ENCODE data around the gene DERA.
"Not testable (repeated sequence)": the region's sequence is repeated elsewhere in the genome, so short reads cannot be mapped to it uniquely, and the experiment has no call there.

Gene DERA

DNA sequence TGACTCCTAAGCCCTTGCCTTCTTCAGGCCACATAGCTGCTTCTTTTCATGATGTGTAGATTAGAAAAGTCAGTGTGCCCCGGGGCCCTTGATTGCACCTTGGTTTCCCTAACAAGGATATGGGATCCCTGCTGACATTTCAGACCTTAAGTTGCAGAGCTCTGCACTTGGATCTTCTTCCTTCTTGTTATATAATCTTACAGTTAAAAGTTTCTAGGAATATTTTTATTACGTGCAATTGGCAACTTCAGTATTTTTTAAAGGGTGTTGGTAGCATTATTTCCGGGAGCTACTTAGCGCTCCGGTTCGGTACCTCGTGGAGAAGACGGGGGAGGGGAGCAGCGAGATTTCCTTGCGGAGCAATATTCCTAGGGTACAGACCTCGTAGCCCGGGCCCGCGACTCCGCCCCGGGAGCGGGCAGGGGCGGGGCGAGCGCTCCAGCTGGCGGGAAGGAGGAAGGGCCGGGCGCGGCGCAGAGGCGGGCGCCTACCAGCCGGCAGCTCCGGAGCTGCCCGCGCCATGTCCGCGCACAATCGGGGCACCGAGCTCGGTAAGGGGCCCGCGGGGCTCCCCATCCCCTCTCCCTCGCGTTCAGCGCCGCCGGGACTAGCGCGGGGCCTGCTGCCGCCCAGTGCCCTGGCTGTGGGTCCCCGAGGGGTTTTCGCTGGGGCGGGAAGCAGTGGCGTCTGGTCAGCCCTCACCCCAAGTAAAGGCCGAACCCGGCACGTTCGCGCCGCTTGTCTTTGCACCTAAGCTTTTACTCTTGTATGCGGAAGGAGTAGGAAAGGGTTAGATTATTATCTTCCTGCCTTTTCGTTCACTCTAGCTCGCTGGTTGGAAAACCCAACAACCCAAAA, at the start of gene DERA:
DERA (plus strand) TSS at position 469 of the 858 bp plus-strand sequence; CDS start at position 521, 52 bp downstream.
- DNase-seq (ENCODE audit: low read depth): peak; percentile 44

DNA sequence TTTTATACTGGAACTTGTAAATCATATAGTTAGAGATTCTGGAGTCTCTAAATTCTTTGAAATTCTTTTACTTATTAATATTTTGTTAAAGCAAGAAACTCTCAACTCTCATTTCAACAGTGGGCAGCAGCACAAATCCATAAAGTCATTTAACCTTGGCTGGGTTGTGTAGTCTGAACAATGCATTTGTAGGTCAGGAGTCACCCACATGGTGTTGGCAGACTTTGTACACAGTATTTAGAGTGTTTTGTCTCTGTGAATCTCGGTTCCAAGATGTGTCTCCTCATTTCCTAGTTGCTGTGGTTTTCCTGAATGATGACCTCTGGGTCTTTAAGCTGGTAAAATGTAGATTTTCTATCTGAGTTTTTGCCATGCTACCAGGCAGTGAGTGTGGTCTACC, 49.7 kb upstream of the DERA start:
- DNase-seq (ENCODE audit: low read depth): no peak

DNA sequence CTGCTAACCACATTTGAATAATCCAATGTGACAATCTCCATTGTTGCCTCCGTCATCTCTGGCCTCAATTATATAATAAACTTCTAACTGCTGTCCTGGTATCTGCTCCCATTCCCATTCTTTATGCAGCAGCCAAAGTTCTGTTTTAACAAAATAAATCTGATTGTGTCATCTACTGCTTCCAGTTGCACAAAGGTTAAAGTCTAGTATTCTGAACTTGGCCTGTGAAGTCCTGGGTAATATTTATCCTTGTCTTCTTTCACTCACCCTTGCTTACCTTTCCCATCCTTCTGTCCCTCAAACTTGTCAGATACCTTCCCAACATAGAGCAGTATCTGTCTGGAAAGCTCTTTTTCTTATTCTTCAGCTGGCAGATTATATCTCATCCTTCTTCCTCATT, 48.3 kb upstream of the DERA start:
- DNase-seq (ENCODE audit: low read depth): no peak

DNA sequence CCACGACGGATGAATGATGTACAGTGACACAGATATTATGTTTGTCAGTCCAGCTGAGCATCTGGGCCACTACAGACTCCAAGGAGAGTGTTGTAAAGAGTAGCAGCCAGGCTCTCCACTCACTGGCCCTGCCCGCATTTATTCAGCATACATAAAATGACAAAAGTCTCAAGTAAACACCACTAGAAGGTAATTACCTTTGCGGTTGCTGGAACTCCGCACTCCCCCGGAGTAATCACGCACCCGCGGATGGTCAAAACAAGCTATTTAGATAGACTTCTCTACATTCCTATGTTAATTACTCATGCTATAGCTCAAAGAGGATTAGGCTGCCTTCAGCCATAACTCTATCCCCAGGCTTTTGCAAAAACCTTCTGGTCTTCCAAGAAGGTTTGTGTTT, 47.8 kb upstream of the DERA start:
- no peak for DNase-seq (ENCODE audit: low read depth)

DNA sequence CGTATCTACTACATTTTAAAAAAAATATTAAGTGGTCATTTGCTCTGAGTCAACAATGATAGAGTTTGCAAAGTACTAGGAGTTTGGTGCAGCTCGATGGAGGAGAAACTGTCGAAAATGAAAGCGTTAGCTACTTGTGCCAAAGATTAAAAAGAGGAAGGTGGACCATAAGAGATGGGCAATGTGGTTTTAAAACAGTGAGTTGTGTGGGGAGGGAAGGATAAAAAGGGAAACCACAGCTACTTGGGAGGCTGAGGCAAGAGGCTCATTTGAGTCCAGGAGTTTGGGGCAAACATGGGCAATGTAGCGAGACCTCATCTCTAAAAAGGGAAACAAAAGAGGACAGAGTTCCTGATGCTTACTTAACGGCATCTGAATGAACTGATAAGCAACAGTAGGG, 47.1 kb upstream of the DERA start:
- DNase-seq (ENCODE audit: low read depth): no peak

DNA sequence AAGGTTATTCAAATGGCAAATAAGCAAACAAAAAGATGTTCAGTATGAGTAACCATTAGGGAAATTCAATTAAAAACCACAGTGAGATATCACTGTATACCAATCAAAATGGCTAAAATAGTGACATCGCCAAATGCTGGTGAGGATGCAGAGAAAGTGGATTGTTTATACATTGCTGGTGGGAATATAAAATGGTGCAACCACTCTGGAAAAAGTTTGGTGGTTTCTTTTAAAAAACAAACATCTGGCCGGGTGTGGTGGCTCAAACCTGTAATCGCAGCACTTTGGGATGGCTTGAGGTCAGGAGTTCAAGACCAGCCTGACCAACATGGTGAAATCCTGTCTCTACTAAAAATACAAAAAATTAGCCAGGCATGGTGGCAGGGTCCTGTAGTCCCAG, 42.9 kb upstream of the DERA start:
- no peak for DNase-seq (ENCODE audit: low read depth)

DNA sequence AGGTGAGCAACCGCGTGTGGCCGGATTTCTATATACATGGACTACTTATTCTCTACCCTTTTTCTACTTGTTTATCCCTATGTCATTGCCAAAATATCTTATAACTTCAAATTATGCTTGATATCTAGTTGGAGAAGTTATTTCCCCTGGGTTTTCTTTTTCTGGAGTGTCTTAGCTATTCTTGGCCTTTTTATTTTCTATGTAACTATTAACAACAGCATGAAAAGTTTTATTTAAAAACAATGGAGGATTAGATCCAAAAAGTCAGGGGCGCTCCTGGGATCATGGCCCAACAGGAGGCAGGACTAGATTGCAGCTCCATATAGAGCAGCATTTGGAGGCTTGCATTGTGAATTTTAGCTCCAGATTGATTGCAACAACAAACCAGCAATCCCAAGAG, 37.6 kb upstream of the DERA start:
- no peak for DNase-seq (ENCODE audit: low read depth)

DNA sequence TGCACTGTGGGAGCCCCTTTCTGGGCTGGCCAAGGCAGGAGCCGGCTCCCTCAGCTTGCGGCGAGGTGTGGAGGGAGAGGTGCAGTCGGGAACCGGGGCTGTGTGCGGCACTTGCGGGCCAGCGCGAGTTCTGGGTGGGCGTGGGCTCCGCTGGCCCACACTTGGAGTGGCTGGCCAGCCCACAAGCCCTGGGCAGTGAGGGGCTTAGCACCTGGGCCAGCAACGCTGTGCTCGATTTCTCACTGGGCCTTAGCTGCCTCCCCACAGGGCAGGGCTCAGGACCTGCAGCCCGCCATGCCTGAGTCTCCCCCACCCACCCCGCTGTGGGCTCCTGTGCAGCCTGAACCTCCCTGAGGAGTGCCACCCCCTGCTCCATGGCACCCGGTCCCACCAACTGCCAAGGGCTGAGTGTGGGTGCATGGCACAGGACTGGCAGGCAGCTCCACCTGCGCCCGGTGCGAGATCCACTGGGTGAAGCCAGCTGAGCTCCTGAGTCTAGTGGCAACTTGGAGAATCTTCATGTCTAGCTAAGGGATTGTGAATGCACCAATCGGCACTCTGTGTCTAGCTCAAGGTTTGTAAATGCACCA, 36.5 kb upstream of the DERA start:
- DNase-seq (ENCODE audit: low read depth): not testable (repeated sequence)

DNA sequence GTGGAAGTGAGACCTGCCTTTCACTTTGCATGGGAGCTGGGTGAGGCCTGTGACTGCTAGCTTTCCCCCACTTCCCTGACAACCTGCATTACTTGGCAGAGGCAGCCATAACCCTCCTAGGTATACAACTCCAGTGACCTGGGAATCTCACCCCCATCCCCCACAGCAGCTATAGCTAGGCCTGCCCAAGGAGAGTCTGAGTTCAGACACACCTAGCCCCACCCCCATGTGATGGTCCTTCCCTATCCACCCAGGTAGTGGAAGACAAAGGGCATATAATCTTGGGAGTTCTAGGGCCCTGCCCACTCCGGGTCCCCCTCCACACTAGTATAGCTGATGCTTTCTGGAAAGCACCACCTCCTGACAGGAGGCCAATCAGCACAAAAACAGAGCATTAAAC, 35.3 kb upstream of the DERA start:
- DNase-seq (ENCODE audit: low read depth): no peak

DNA sequence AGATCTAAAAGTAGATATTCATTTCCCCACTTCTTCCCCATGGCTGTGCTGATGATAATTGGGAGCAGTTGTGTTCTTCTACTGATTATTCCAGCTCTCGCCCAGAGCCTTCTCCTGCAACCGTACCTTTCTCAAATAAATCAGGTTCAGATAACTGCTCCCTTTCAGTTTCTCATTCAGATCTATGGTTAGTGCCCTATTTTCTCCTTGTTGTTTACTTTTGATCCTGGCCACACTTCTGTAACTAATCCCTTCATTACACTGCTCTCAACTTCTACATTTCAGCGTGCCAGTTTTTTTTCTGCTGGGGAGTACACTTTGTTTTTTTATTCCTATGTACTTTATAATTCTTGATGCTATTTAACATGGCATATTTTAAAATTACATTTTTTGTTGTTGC, 31.7 kb upstream of the DERA start:
- DNase-seq (ENCODE audit: low read depth): no peak

DNA sequence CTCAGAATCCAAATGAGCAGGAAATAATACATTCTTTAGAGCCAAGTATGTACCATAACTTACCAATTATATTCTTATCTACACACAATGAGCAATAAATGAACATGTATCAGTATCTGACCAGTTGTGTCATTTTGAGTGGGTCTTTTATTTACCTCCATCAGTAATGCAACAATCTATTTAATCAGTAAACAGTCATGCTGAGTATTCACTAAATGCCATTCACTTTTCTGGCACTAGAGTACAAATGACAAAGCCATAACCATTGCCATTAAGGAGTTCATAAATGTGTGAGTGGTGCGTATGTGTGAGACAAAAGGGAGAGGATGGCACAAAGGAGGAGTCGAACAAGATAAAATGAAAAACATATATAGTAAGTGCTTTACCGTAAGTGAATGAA, 30.4 kb upstream of the DERA start:
- no peak for DNase-seq (ENCODE audit: low read depth)

DNA sequence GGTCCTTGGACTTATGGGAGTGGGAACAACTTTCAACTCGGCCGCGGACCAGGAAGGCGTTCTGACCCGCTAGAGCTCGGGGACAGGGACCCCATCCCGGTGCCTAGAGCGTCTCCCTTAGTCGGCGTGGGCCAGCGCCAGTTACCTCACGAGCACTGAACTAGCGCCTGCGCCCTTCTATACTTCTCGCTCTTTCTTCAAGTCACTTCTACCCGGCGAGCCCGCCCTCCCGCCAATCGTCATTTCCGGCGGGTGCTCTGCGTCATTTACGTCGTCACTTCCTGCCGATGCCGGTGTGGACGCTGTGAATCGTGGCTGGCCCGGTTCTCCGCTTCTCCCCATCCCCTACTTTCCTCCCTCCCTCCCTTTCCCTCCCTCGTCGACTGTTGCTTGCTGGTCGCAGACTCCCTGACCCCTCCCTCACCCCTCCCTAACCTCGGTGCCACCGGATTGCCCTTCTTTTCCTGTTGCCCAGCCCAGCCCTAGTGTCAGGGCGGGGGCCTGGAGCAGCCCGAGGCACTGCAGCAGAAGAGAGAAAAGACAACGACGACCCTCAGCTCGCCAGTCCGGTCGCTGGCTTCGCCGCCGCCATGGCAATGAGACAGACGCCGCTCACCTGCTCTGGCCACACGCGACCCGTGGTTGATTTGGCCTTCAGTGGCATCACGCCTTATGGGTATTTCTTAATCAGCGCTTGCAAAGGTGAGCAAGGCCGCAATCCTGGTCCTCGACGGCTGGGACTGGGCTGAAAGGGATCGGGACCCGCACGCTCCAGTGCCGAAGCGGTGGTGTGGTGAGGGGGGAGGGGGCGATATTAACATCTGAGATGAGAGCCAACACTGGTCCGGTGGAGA, 28.8 kb upstream of the DERA start, which contains the start of gene STRAP:
STRAP (plus strand) TSS at position 270 of the 854 bp plus-strand sequence; CDS start at position 591, 321 bp downstream.
- peak; percentile 92 for DNase-seq (ENCODE audit: low read depth)

DNA sequence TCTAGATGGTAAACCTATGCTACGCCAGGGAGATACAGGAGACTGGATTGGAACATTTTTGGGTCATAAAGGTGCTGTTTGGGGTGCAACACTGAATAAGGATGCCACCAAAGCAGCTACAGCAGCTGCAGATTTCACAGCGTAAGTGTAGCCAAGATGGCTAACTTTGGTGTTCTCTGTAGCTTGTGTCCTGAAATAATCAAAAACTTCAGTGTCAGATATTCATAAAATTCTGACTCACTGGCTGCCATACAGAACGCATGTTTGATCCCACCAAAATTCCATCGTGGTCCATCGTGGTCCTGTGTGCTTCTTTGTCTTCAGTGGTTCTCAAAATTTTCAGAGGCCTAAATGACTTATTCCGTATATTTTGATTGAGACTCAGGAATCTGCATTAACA, 27.6 kb upstream of the DERA start:
- DNase-seq (ENCODE audit: low read depth): no peak

DNA sequence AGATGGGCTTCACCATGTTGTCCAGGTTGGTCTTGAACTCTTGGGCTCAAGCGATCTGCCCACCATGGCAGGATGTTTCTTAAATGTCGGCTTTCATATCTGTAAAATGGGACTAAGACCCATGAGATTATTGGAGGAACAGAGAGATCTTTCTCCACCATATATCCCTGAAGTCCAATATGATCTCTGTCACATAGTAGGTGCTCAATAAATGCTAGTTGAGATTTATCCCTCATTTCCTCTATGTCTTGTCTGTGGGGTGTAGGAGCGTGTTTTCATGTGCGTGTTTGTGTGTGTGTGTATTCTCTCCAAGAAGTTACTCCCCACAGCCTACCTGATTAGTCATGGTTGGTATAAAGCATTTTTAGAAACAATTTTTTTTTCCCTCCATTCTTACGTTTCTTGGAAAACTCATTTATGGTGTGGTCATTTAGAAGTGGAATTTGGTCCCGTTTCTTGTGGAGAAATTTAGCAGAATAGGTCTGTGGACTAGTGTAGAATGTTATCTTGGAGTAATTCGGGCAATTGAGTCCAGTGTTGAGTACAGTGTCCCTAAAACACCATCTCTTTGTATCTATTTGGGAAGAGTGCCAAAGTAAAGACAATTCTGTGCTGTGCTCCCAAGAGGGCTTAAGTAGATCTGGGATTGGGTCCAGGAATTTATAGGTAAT, 24.6 kb upstream of the DERA start:
- no peak for DNase-seq (ENCODE audit: low read depth)

DNA sequence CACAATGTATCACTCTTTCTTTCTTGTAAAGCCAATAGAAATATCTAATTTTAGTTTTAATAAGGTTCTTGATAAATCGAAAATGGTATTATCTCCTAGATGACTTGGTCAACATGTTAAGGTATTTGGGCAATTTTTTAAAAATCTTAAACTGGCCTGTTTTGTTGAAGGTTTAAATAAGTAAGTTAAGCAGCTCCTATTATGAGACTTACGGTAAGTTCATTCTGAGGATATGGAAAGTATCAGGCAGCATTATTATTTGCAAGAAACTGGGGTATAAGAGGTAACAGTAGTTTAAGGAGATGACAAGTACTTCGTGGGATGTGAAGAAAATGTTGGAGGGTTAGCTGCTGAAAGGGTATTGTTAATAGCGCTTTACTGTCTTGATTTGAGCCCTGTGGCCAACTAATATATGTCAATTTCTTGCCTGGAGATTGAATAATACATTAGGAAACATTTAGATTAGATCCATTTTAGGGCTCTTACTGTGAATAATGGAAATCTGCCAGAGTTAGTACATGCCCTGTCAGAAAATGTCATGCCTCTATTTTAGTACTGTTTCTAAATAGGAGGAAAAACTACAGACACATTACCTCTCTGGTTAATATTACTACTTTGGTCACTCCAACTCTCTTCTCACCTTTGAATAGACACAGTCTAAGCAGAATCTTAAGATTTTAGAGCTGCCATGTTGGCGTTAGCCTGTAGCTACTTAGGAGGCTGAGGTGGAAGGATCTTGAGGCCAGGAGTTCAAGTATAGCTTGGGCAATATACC, 23.9 kb upstream of the DERA start:
- no peak for DNase-seq (ENCODE audit: low read depth)

DNA sequence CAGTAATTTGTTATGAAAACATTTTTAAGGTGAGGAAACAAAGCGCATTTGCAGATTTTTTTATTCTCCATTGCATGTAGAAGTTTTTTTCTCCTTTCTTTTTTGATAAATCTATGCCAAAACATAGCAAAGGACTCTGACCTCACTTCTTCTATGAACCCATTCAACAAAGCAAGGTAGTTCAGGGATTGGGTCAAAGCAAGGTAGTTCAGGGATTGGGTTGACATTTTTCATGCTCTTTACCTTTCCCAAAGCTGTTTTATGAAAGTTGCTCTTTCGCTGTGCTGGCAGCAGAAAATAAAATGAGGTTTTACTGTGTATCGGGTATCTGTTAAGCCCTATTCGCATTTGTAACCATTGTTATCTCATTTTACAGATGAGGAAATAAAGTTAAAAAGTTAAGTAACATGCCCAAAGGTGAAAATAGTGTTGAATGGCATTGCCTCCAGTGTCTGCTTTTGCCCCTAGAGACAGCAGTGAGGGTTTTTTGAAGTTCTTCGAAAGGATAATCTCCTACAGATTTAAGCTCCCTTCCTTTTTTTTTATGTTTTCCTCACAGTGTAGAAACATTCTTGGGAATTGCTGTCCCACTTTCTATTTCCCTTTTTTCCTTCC, 18.4 kb upstream of the DERA start:
- DNase-seq (ENCODE audit: low read depth): no peak

DNA sequence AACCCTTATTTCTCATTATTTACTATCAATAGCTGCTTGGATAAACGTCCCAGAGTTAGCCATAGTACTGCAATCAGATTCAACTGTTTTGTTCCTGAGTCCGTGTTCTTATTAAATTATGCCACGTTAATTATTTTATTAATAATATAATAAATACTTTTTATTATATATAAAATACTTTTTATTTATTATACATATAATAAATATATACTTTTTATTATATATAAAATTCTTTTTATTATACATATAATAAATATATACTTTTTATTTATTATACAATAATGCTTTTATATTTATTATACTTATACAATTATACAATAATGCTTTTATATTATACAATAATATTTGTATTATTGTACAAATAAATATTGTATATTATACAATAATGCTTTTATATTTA, 17.9 kb upstream of the DERA start:
- DNase-seq (ENCODE audit: low read depth): no peak

DNA sequence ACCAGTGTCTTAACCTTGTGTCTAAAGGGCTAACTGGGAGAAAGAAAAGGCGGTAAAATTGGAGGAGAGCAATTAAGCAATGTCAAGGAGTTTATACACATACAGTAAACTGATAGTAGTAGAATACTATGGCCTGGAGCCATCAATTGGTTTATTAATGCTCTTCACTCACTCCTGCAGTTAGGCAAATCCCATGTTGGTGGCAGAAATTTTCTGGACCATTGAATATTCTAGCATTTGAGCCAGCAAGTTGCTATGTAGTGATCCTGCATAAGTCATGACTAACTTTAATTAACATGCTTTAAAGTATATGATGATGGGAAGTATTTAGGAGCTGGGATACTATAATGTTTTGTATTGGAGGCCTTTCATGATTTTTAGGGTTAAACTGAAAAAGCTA, 14.3 kb upstream of the DERA start:
- DNase-seq (ENCODE audit: low read depth): no peak

DNA sequence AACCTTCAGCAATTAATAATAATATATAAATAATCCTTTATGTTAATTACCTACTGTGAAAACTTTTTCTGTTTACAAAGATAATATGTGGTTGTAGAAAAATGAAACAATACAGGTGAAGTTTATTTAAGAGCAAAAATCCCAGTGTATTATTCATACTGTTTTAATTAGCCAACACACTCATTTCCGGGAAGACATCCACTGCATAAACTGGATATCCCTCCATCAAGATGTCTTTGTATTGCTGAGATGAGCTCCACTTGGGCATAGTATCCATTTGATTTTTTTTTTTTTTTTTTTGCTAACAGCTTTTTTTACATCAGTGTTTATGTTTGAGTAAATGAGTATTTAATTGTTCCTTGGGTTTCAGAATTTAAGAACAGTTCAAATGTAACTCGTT, 13.7 kb upstream of the DERA start:
- DNase-seq (ENCODE audit: low read depth): no peak

DNA sequence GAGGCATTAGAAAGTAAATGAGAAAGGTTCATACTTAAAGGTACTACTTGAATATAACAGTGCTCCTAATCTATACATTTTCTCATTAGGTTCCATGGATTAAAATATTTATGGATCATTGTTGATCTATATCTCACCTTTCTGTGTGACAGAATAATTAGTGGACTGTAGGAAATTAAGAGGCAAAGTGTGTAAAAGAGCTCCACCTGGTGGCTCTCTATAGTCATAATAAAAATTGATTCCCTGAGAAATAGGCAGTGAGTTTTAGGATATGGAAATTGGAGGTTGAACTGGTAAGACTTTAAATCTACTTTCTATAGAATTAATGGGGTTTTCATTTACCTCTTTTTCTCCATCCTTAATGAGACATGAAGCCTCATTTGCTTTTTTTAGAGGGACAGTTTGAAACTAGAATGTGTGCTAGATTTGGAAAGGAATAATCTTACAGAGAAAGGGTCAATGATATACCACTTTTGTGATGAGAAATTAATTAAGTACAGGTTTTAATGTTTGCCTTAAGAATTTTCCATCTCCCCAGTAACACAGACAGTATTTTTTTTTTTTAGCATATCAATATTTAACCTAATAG, 11.8 kb upstream of the DERA start:
- no peak for DNase-seq (ENCODE audit: low read depth)
